Transverse colon (tissue), 4 donors: ENCODE data around the gene CCND2. TPM values are rescaled to one million over a fixed set of nuclear protein-coding genes. Genes with fewer than 3 reads are reported as not detected.

Experiments
- DNase-seq: peaks from one replicate; pipeline ENCODE4 v3.0.0-alpha.2; 2019
- H3K27ac ChIP-seq, 4 donors: fragments of 200-600 bp; sonication (generic); 2 replicates each; pipeline ENCODE4 v1.5.1; 2016 to 2018; ENCODE audit warnings: inconsistent platforms in 4 of 4
- H3K27me3 ChIP-seq: fragments of 200-600 bp; sonication (generic); 2 replicates; pipeline ENCODE4 v1.5.1; 2017; ENCODE audit warnings: inconsistent platforms
- H3K36me3 ChIP-seq, 4 donors: fragments of 200-600 bp; sonication (generic); 2 replicates each; pipeline ENCODE4 v1.5.1; 2017 to 2019; ENCODE audit warnings: inconsistent platforms in 4 of 4
- H3K4me1 ChIP-seq, 4 donors: fragments of 200-600 bp; sonication (generic); 2 replicates each; pipeline ENCODE4 v1.5.1; 2017 to 2020; ENCODE audit warnings: inconsistent platforms in 4 of 4
- H3K4me3 ChIP-seq, 4 donors: fragments of 200-600 bp; sonication (generic); 1 replicate in 1 of 4; 2 replicates in 3 of 4; pipeline versions ENCODE4 v1.5.1 to v1.6.1; 2017 to 2019; ENCODE audit warnings: inconsistent platforms in 4 of 4
- H3K9me3 ChIP-seq, 2 donors: fragments of 200-600 bp; sonication (generic); 2 replicates each; pipeline ENCODE4 v1.5.1; 2017 to 2019; ENCODE audit warnings: inconsistent platforms in 2 of 2
- CTCF ChIP-seq, 5 experiments: fragments of 200-600 bp in 3 of 5; fragments of 450-650 bp in 2 of 5; sonication (generic) in 3 of 5; IDR thresholded peaks; 1 replicate in 2 of 5; 2 replicates in 3 of 5; pipeline ENCODE4 v1.5.1; 2016 to 2017; ENCODE audit warnings: antibody characterized with exemption in 5 of 5, inconsistent platforms in 3 of 5, mild to moderate bottlenecking in 2 of 5, moderate library complexity in 1 of 5
- EP300 ChIP-seq: sonication (generic); formaldehyde crosslinking; IDR thresholded peaks from one replicate; pipeline ENCODE4 v1.6.1; 2017; ENCODE audit warnings: antibody characterized with exemption, low read depth
- POLR2A ChIP-seq: fragments of 450-650 bp; IDR thresholded peaks from one replicate; pipeline ENCODE4 v1.6.1; 2016; ENCODE audit warnings: antibody characterized with exemption, mild to moderate bottlenecking, moderate library complexity
- POLR2AphosphoS5 ChIP-seq, 3 donors: sonication (generic); formaldehyde crosslinking; IDR thresholded peaks; one replicate each; pipeline ENCODE4 v1.6.1; 2016; ENCODE audit warnings: antibody characterized with exemption in 3 of 3
- WGBS, 2 donors: methylation state at CpG; one replicate each; pipeline ENCODE4 v1.1.5; 2018; ENCODE audit warnings: low coverage in 1 of 2; 5-methylcytosine and 5-hydroxymethylcytosine counted together
- in situ Hi-C, 4 donors: fragments of 200-750 bp; cut with MboI; loops; one replicate each; pipeline versions ENCODE4 v1.15.0 to v1.15.1; 2017; ENCODE audit warnings: low sequenced_read_pairs in 3 of 4, low pct_ligation_motif_present in 1 of 4, low pct_unique_long_range_greater_than_20kb in 1 of 4
- intact Hi-C: fragments of 100-400 bp; cut with DNase I; formaldehyde crosslinking; loops from one replicate; pipeline ENCODE4 v1.15.1; 2023; ENCODE audit warnings: low total_unique reads
- total RNA-seq, 4 donors: library from RNA; depleted of rRNA; stranded (reverse); fragments of >200 nt; gene quantifications; one replicate each; pipeline ENCODE4 v1.1.0, GENCODE V29; 2016

CCND2 gene
- total RNA-seq, 4 donors from 2014 or later, result 32.9 to 132 (median 58.8) TPM

GRCh38 chr12:4265280-4265679 lies 8.3 kb upstream of the CCND2 start:
- Histone ChIP-seq H3K9me3 (no peaks in the 10 kb centered on the region), H3K4me1 (peaks cover 0 to 12% (median 9%) of the 10 kb centered on the region in 4 donors), H3K4me3 (no peak overlapping the region), H3K36me3 (no peaks in the 10 kb centered on the region), H3K27ac (no peak overlapping the region), H3K27me3 (peaks cover 8% of the 10 kb centered on the region)
- in situ Hi-C loops, result no loop called here
- DNase-seq, result no peak
- TF ChIP-seq POLR2AphosphoS5 (IDR thresholded peaks at IDR 0.05) (no peak), POLR2A (no peak), CTCF (IDR thresholded peaks at IDR 0.05) (no peak), EP300 (no peak)
- 89 to 90% methylated on average over 4 of the region's 4 CpGs for whole genome bisulfite sequencing, 2 donors
- intact Hi-C loops, result no loop called here

GRCh38 chr12:4266990-4267389 lies 6.6 kb upstream of the CCND2 start:
- H3K9me3 ChIP-seq, result no peaks in the 10 kb centered on the region
- TF ChIP-seq POLR2A, result no peak
- TF ChIP-seq EP300, result no peak
- no peak for TF ChIP-seq POLR2AphosphoS5 (IDR thresholded peaks at IDR 0.05)
- no peak for TF ChIP-seq CTCF (IDR thresholded peaks at IDR 0.05)
- DNase-seq, result no peak
- H3K36me3 ChIP-seq, result no peaks in the 10 kb centered on the region
- in situ Hi-C loops, result no loop called here
- peaks cover 0 to 25% (median 19%) of the 10 kb centered on the region in 4 donors for H3K4me1 ChIP-seq
- intact Hi-C loops, result no loop called here
- no peak overlapping the region for H3K27ac ChIP-seq
- H3K4me3 ChIP-seq, result no peak overlapping the region
- WGBS, 2 donors, result 92 to 94% methylated on average over 2 of the region's 2 CpGs
- peaks cover 8% of the 10 kb centered on the region for H3K27me3 ChIP-seq

- in situ Hi-C loops, result no loop called here
These were observed 5.7 kb upstream of the CCND2 start for GRCh38 chr12:4267704-4268328.

More at GRCh38 chr12:4267704-4268328, 5.7 kb upstream of the CCND2 start:
- Histone ChIP-seq H3K36me3 (no peaks in the 10 kb centered on the region), H3K27ac (peak overlapping the region in 1 of 4 donors; percentile 94), H3K4me3 (no peak overlapping the region), H3K9me3 (no peaks in the 10 kb centered on the region), H3K4me1 (peaks cover 2 to 33% (median 28%) of the 10 kb centered on the region in 4 donors), H3K27me3 (peaks cover 8% of the 10 kb centered on the region)
- TF ChIP-seq CTCF (IDR thresholded peaks at IDR 0.05) (no peak), EP300 (no peak), POLR2A (no peak), POLR2AphosphoS5 (IDR thresholded peaks at IDR 0.05) (no peak)
- DNase-seq, result no peak
- 60 to 68% methylated on average over 2 of the region's 2 CpGs for WGBS, 2 donors
- intact Hi-C loops, result no loop called here
